HepG2 (cell line): ENCODE results near the gene PHF19. TPM values are rescaled to one million over a fixed set of nuclear protein-coding genes. Genes with fewer than 3 reads are reported as not detected.

Experiments
- ATAC-seq: fragments of 200-7000 bp; cut with Tn5 transposase; 3 replicates; pipeline ENCODE4 v1.9.1; 2020; ENCODE audit warnings: mild to moderate bottlenecking, moderate library complexity
- BruUV-seq: library from RNA; stranded (reverse); fragments of 400-500 nt; replicated peaks from 2 replicates; lab custom pipeline; 2021; lab: Mats Ljungman, UMichigan
- CTCF ChIA-PET: fragments of 300-600 bp; formaldehyde crosslinking; extraction: SDS; loops from one replicate; lab custom pipeline; 2021; ENCODE audit warnings: low total read pairs, inconsistent platforms, low intra/inter-chr PET ratio; lab: Yijun Ruan, JAX
- POLR2A ChIA-PET: fragments of 350-600 bp; sonication (Branson Sonifier 250); formaldehyde crosslinking; loops from one replicate; lab custom pipeline; 2020; ENCODE audit warnings: antibody characterized with exemption, inconsistent platforms; lab: Yijun Ruan, JAX
- DNase-seq: peaks from one replicate; pipeline ENCODE4 v3.0.0-alpha.2; 2015; ENCODE audit warnings: low spot score
- FAIRE-seq: peaks from 3 replicates; lab custom pipeline; 2011; peaks lifted over from hg19 to GRCh38; lab: Jason Lieb, UNC
- H2AFZ ChIP-seq: one replicate; pipeline ENCODE4 v1.6.1; 2011; ENCODE audit warnings: low read length, inconsistent platforms
- H3K27ac ChIP-seq: fragments of 300-600 bp; 3 replicates; pipeline ENCODE4 v1.8.0; 2011; ENCODE audit warnings: mixed run types, mild to moderate bottlenecking, mixed read lengths, low read length, inconsistent platforms; ENCODE audit not compliant: insufficient read depth; ENCODE audit errors: extremely low read length
- H3K27me3 ChIP-seq, 2 experiments: fragments of 200-600 bp in 1 of 2; 2 replicates in 1 of 2; 3 replicates in 1 of 2; pipeline versions ENCODE4 v1.6.0 to v1.8.0; 2011; ENCODE audit warnings: low read length in 2 of 2, mild to moderate bottlenecking in 2 of 2, moderate library complexity in 2 of 2, inconsistent platforms in 1 of 2; ENCODE audit not compliant: insufficient read depth in 2 of 2, control insufficient read depth in 1 of 2
- H3K36me3 ChIP-seq, 2 experiments: fragments of 200-600 bp in 1 of 2; replicated peaks in 1 of 2; 2 replicates in 1 of 2; 3 replicates in 1 of 2; pipeline versions ENCODE4 v1.5.1 to v1.8.0; 2011; ENCODE audit warnings: low read length in 2 of 2, inconsistent platforms in 1 of 2; ENCODE audit not compliant: insufficient read depth in 2 of 2, control insufficient read depth in 1 of 2
- H3K4me1 ChIP-seq: 2 replicates; pipeline ENCODE4 v1.5.1; 2012; ENCODE audit warnings: low read length, inconsistent platforms; ENCODE audit not compliant: insufficient read depth
- H3K4me2 ChIP-seq: 2 replicates; pipeline ENCODE4 v1.6.0; 2011; ENCODE audit warnings: low read depth, low read length, inconsistent platforms
- H3K4me3 ChIP-seq, 3 experiments: fragments of 200-600 bp in 1 of 3; sonication (generic), shearing (Covaris generic) in 1 of 3; replicated peaks in 1 of 3; 2 replicates each; pipeline ENCODE4 v1.5.1; 2011 to 2016; ENCODE audit warnings: low read length in 3 of 3, inconsistent platforms in 2 of 3, low read depth in 2 of 3, mild to moderate bottlenecking in 2 of 3, control low read depth in 1 of 3, mixed read lengths in 1 of 3; ENCODE audit not compliant: insufficient read depth in 1 of 3
- H3K79me2 ChIP-seq: one replicate; pipeline ENCODE4 v1.6.1; 2011; ENCODE audit warnings: low read length, inconsistent platforms; ENCODE audit not compliant: insufficient read depth
- H3K9ac ChIP-seq: 2 replicates; pipeline ENCODE4 v1.6.0; 2011; ENCODE audit warnings: mild to moderate bottlenecking, low read depth, low read length, inconsistent platforms; ENCODE audit not compliant: insufficient read depth
- H3K9me3 ChIP-seq: 2 replicates; pipeline ENCODE4 v1.5.1; 2012; ENCODE audit warnings: mild to moderate bottlenecking, low read length
- H4K20me1 ChIP-seq: 2 replicates; pipeline ENCODE4 v1.6.0; 2011; ENCODE audit warnings: inconsistent platforms, mild to moderate bottlenecking, low read length, moderate library complexity; ENCODE audit not compliant: insufficient read depth
- BRCA1 ChIP-seq: sonication (generic); formaldehyde crosslinking; IDR thresholded peaks from 2 replicates; pipeline ENCODE4 v1.4.0; 2020; ENCODE audit warnings: missing genetic modification reagents
- CENPX ChIP-seq: sonication (generic); formaldehyde crosslinking; IDR thresholded peaks from 2 replicates; pipeline ENCODE4 v1.9.0; 2021; ENCODE audit warnings: mild to moderate bottlenecking, missing genetic modification reagents, moderate library complexity
- CREB1 ChIP-seq, 2 experiments: fragments of 450-650 bp in 1 of 2; IDR thresholded peaks; 2 replicates each; pipeline ENCODE4 v1.6.1; 2016 to 2017; ENCODE audit warnings: control low read depth in 1 of 2, mild to moderate bottlenecking in 1 of 2, missing compliant biosample characterization in 1 of 2, missing genetic modification characterization in 1 of 2
- HDAC1 ChIP-seq: sonication (generic); formaldehyde crosslinking; IDR thresholded peaks from 2 replicates; pipeline ENCODE4 v1.5.1; 2020; ENCODE audit warnings: mild to moderate bottlenecking, missing genetic modification reagents
- HES4 ChIP-seq: sonication (generic); formaldehyde crosslinking; IDR thresholded peaks from 2 replicates; pipeline ENCODE4 v1.9.0; 2021; ENCODE audit warnings: mild to moderate bottlenecking, missing genetic modification reagents, borderline replicate concordance
- NR1H2 ChIP-seq: sonication (generic); formaldehyde crosslinking; IDR thresholded peaks from 2 replicates; pipeline ENCODE4 v1.8.1; 2022; ENCODE audit warnings: low read depth, missing genetic modification reagents, borderline replicate concordance
- ZMYM4 ChIP-seq: sonication (generic); formaldehyde crosslinking; IDR thresholded peaks from 2 replicates; pipeline ENCODE4 v1.8.1; 2023; ENCODE audit warnings: mild to moderate bottlenecking, missing genetic modification reagents
- ZNF317 ChIP-seq: sonication (generic); formaldehyde crosslinking; IDR thresholded peaks from 2 replicates; pipeline ENCODE4 v1.5.0; 2020; ENCODE audit warnings: mild to moderate bottlenecking, missing genetic modification reagents
- WGBS: methylation state at CpG from one replicate; pipeline ENCODE4 v1.1.6; 2017; ENCODE audit warnings: low lambda C conversion rate; 5-methylcytosine and 5-hydroxymethylcytosine counted together
- in situ Hi-C: cut with HindIII; loops from 2 replicates; pipeline ENCODE4 v1.10.0; 2017; ENCODE audit warnings: low pct_unique_long_range_greater_than_20kb; ENCODE audit not compliant: extremely low pct_ligation_motif_present
- intact Hi-C: fragments of 100-400 bp; cut with micrococcal nuclease; formaldehyde crosslinking; loops from one replicate; pipeline ENCODE4 v1.10.0; 2022; ENCODE audit not compliant: unreplicated experiment
- polyA plus RNA-seq, 8 experiments: library from polyadenylated mRNA; depleted of rRNA in 3 of 8; stranded (reverse) in 7 of 8; unstranded in 1 of 8; fragments of >200 nt; fragmentation: Illumina TruSeq in 4 of 8; extraction: Trizol in 4 of 8; gene quantifications; 2 replicates each; pipeline versions ENCODE4 v1.2.1 to v1.2.3, GENCODE V29; 2011 to 2016; ENCODE audit warnings: low read depth in 4 of 8, missing spikeins in 1 of 8, mixed read lengths in 1 of 8; ENCODE audit not compliant: insufficient read depth in 1 of 8
- total RNA-seq, 5 experiments: library from RNA; depleted of rRNA; stranded (reverse); fragments of >200 nt; fragmentation: Illumina TruSeq; extraction: Trizol; gene quantifications; 2 replicates each; pipeline ENCODE4 v1.2.3, GENCODE V29; 2016; ENCODE audit warnings: low read depth in 1 of 5
- TF ChIP-seq, protein P1 (sequence below): sonication (generic); formaldehyde crosslinking; IDR thresholded peaks from one replicate; pipeline ENCODE4 v1.5.1; 2020; ENCODE audit warnings: mild to moderate bottlenecking, missing genetic modification reagents; ENCODE audit errors: not compliant biosample characterization
- TF ChIP-seq, protein P2 (sequence below): sonication (generic); formaldehyde crosslinking; IDR thresholded peaks from 2 replicates; pipeline ENCODE4 v1.8.1; 2023; ENCODE audit warnings: missing genetic modification reagents, mild to moderate bottlenecking, borderline replicate concordance
- TF ChIP-seq, protein P3 (sequence below): sonication (generic); formaldehyde crosslinking; IDR thresholded peaks from 2 replicates; pipeline ENCODE4 v1.9.0; 2021; ENCODE audit warnings: missing genetic modification reagents, borderline replicate concordance

The PHF19 gene
- total and polyA plus RNA-seq, 2 of the 13 experiments (the other 11 are each of a cell fraction or from before 2014, with no cell fraction given): 29.7 to 41.3 TPM

DNA sequence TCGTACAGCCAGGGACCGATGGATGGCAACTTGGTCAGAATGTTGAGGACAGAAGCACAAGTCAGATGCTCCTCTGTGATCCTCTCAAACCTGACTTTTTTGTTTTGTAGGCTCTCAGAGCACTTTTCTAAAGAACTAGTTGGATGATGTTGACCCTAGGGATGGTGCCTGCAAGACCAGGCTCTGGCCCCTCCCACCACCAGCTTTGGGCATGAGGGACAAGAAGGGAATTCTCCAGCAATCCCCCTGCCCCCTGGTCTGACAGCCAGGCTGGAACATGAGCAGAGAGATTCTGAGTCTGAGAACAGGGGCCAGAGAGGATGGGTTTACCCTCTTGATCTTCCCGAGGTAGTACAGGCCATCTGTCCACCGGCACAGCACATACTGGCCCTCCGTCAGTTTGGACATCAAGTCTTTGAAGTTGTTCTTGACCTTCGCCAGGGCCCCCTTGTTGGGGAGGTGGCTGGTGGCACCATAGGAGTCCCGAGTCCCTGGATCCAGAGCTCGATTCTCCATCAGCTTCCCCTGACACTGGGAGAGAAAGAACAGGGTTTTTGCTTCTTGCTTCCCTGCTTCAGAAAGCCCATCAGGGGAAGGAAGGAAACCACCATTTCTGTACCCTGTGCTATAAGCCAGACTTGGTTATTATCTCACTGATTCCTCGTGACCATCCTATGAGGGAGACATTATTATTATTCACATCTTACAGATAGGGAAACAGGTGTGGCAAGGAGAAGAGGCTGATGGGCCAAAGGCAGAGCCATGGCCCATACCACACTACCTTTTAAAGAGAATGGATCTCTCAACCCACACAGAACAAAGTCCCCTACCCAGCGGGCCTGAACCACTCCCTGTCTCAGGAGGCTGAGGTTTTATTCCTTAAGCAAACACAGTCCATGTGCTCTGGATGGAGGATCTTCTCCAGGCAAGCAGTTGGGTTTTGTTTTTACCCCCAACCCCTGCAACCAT, 2.5 kb downstream of the PHF19 start:
- ChIA-PET CTCF (no interaction called here), POLR2A (no interaction called here)
- WGBS: 91% methylated on average over 10 of the region's 10 CpGs
- no peaks in the 10 kb centered on the region; a peak in 1 of 5 replicates for H3K27me3 ChIP-seq
- in situ Hi-C loops (no loop called here), intact Hi-C loops (loop anchor here (5.0 kb wide), 1 partner anchor 117 kb away; no protein-coding TSS in a partner anchor)
- peak overlapping the region; percentile 88; the same call in 1 of the 2 replicates for H3K4me2 ChIP-seq
- no peak overlapping the region for H3K4me3 ChIP-seq
- H3K27ac ChIP-seq: no peak overlapping the region
- DNase-seq (no peak), FAIRE-seq (no peak), ATAC-seq (no peak)
- H3K36me3 ChIP-seq: peaks cover 13 to 44% of the 10 kb centered on the region in 2 experiments; a peak in 4 of 5 replicates
- no peak overlapping the region for H2AFZ ChIP-seq
- H3K79me2 ChIP-seq: peaks cover 14% of the 10 kb centered on the region
- no peaks in the 10 kb centered on the region for H3K9me3 ChIP-seq
- no peak overlapping the region for H3K9ac ChIP-seq
- no peaks in the 10 kb centered on the region for H4K20me1 ChIP-seq
- peaks cover 45% of the 10 kb centered on the region for H3K4me1 ChIP-seq
- no TSS peak for BruUV-seq
- no peak for TF ChIP-seq CREB1 (IDR thresholded peaks at IDR 0.05)
- no peak for TF ChIP-seq CREB1 (CRISPR knock-in tag; IDR thresholded peaks at IDR 0.05)
- no peak for TF ChIP-seq NR1H2 (CRISPR knock-in tag)
- TF ChIP-seq ZMYM4 (CRISPR knock-in tag): no peak
- TF ChIP-seq ZNF317 (CRISPR knock-in tag): no peak
- no peak for TF ChIP-seq HES4
- TF ChIP-seq, protein P1, sequence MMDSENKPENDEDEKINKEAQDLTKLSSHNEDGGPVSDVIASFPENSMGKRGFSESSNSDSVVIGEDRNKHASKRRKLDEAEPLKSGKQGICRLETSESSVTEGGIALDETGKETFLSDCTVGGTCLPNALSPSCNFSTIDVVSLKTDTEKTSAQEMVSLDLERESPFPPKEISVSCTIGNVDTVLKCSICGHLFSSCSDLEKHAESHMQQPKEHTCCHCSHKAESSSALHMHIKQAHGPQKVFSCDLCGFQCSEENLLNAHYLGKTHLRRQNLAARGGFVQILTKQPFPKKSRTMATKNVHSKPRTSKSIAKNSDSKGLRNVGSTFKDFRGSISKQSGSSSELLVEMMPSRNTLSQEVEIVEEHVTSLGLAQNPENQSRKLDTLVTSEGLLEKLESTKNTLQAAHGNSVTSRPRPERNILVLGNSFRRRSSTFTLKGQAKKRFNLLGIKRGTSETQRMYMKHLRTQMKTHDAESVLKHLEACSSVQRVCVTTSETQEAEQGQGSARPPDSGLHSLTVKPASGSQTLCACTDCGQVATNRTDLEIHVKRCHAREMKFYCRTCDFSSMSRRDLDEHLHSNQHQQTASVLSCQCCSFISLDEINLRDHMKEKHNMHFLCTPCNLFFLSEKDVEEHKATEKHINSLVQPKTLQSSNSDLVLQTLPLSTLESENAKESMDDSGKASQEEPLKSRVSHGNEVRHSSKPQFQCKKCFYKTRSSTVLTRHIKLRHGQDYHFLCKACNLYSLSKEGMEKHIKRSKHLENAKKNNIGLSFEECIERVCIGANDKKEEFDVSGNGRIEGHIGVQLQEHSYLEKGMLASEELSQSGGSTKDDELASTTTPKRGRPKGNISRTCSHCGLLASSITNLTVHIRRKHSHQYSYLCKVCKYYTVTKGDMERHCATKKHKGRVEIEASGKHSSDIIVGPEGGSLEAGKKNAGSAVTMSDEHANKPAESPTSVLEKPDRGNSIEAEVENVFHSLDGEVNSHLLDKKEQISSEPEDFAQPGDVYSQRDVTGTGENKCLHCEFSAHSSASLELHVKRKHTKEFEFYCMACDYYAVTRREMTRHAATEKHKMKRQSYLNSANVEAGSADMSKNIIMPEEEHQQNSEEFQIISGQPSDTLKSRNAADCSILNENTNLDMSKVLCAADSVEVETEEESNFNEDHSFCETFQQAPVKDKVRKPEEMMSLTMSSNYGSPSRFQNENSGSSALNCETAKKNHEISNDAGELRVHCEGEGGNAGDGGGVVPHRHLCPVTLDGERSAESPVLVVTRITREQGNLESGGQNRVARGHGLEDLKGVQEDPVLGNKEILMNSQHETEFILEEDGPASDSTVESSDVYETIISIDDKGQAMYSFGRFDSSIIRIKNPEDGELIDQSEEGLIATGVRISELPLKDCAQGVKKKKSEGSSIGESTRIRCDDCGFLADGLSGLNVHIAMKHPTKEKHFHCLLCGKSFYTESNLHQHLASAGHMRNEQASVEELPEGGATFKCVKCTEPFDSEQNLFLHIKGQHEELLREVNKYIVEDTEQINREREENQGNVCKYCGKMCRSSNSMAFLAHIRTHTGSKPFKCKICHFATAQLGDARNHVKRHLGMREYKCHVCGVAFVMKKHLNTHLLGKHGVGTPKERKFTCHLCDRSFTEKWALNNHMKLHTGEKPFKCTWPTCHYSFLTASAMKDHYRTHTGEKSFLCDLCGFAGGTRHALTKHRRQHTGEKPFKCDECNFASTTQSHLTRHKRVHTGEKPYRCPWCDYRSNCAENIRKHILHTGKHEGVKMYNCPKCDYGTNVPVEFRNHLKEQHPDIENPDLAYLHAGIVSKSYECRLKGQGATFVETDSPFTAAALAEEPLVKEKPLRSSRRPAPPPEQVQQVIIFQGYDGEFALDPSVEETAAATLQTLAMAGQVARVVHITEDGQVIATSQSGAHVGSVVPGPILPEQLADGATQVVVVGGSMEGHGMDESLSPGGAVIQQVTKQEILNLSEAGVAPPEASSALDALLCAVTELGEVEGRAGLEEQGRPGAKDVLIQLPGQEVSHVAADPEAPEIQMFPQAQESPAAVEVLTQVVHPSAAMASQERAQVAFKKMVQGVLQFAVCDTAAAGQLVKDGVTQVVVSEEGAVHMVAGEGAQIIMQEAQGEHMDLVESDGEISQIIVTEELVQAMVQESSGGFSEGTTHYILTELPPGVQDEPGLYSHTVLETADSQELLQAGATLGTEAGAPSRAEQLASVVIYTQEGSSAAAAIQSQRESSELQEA (CRISPR knock-in tag): no peak
- TF ChIP-seq, protein P2, sequence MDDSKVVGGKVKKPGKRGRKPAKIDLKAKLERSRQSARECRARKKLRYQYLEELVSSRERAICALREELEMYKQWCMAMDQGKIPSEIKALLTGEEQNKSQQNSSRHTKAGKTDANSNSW: no peak
- TF ChIP-seq BRCA1: no peak
- TF ChIP-seq, protein P3, sequence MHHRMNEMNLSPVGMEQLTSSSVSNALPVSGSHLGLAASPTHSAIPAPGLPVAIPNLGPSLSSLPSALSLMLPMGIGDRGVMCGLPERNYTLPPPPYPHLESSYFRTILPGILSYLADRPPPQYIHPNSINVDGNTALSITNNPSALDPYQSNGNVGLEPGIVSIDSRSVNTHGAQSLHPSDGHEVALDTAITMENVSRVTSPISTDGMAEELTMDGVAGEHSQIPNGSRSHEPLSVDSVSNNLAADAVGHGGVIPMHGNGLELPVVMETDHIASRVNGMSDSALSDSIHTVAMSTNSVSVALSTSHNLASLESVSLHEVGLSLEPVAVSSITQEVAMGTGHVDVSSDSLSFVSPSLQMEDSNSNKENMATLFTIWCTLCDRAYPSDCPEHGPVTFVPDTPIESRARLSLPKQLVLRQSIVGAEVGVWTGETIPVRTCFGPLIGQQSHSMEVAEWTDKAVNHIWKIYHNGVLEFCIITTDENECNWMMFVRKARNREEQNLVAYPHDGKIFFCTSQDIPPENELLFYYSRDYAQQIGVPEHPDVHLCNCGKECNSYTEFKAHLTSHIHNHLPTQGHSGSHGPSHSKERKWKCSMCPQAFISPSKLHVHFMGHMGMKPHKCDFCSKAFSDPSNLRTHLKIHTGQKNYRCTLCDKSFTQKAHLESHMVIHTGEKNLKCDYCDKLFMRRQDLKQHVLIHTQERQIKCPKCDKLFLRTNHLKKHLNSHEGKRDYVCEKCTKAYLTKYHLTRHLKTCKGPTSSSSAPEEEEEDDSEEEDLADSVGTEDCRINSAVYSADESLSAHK: no peak
- no peak for TF ChIP-seq CENPX (CRISPR knock-in tag)
- no peak for TF ChIP-seq HDAC1 (CRISPR knock-in tag)
